ENCODE data around the gene CPNE4.

DNA sequence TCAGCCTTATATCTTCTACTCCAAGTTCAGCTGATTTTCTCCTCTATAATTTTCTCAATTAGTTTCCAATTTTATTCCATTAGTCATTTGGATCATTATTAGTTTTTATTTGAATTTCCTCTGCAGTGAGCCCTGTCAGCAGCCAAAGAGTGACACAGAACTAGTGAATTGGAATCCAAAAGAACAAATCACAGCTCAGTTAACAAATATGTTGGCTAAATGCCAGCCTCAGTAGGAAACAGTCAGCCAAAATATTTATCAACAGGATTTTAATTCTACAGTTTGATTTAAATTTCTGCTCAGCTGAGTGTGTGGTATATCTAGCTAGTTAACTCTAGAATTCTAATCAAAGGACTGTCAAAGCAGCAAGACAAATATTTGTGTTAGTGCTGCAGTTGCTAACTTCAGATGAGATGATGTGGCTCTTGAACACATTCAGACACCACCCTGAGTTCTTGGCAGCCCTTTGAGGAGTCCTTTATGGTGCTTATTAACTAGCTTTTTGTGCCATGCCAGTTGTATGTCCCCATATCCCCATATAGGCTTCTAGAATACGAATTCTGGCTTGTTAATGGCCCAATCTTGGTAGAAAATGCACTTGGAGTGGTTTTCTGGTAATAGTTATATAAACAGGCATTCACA, 194.5 kb downstream of the CPNE4 start:
- TF ChIP-seq PAX5 (IDR thresholded peaks at IDR 0.05; ENCODE audit: insufficient read depth, low read length, severe bottlenecking) (no peak), TAF1 (IDR thresholded peaks at IDR 0.05; ENCODE audit: low read depth, low read length) (no peak)

Data from GM12891 (cell line).